NCI-H526 (cell line): ENCODE measurements around the gene BLCAP.
"Not testable (repeated sequence)": the region's sequence is repeated elsewhere in the genome, so short reads cannot be mapped to it uniquely, and the experiment has no call there.

Experiments used
- DNase-seq, 2 experiments: peaks; one replicate each; lab custom pipeline; 2025; lab: John Stamatoyannopoulos, UW

BLCAP gene

GRCh38 chr20:37515876-37516275 is 11.8 kb downstream of the BLCAP start:
- DNase-seq, result no peak

GRCh38 chr20:37513779-37514359 is 13.8 kb downstream of the BLCAP start:
- no peak for DNase-seq

GRCh38 chr20:37511610-37512275 is 15.9 kb downstream of the BLCAP start:
- DNase-seq, result no peak

GRCh38 chr20:37510226-37510625 is 17.4 kb downstream of the BLCAP start:
- no peak for DNase-seq

GRCh38 chr20:37506152-37506725 is 21.4 kb downstream of the BLCAP start:
- no peak for DNase-seq

- no peak for DNase-seq
Measured at GRCh38 chr20:37505263-37506151, 22.2 kb downstream of the BLCAP start.

GRCh38 chr20:37504404-37505096 is 23.1 kb downstream of the BLCAP start:
- no peak for DNase-seq

GRCh38 chr20:37503256-37503927 is 24.3 kb downstream of the BLCAP start:
- no peak for DNase-seq

GRCh38 chr20:37502654-37503053 is 25.0 kb downstream of the BLCAP start:
- DNase-seq, result no peak

GRCh38 chr20:37501940-37502339 is 25.7 kb downstream of the BLCAP start:
- peak in 1 of 2 experiments; percentile 16 for DNase-seq

GRCh38 chr20:37500311-37500710 is 27.4 kb downstream of the BLCAP start:
- DNase-seq, result no peak

GRCh38 chr20:37498066-37498665 is 29.5 kb downstream of the BLCAP start:
- DNase-seq, result no peak

- DNase-seq, result no peak
Measured at GRCh38 chr20:37494796-37495195, 32.9 kb downstream of the BLCAP start.

- no peak for DNase-seq
Measured at GRCh38 chr20:37494301-37494700, 33.4 kb downstream of the BLCAP start.

GRCh38 chr20:37492945-37493344 is 34.7 kb downstream of the BLCAP start:
- no peak for DNase-seq

GRCh38 chr20:37492096-37492625 is 35.5 kb downstream of the BLCAP start:
- DNase-seq, result no peak

GRCh38 chr20:37490663-37491350 is 36.9 kb downstream of the BLCAP start:
- no peak for DNase-seq

- not testable (repeated sequence) for DNase-seq
Measured at GRCh38 chr20:37486209-37486608, 41.5 kb downstream of the BLCAP start.

- DNase-seq, result no peak
Measured at GRCh38 chr20:37484331-37484730, 43.3 kb downstream of the BLCAP start.

GRCh38 chr20:37481610-37482009 is 46.1 kb downstream of the BLCAP start:
- DNase-seq, result no peak
